ENCODE data around the gene NPFF. TPM values are rescaled to one million over a fixed set of nuclear protein-coding genes. Genes with fewer than 3 reads are reported as not detected.

The NPFF gene
- total RNA-seq, 2 experiments from 2014 or later, result not detected

GRCh38 chr12:53543539-53543938 is 36.3 kb upstream of the NPFF start:
- TF ChIP-seq CTCF (IDR thresholded peaks at IDR 0.05), result peak; percentile 87
- H3K36me3 Mint-ChIP-seq (ENCODE audit: low read depth), result peaks cover 10% of the 10 kb centered on the region
- peaks cover 16% of the 10 kb centered on the region for H3K4me1 Mint-ChIP-seq (ENCODE audit: low read depth)
- CTCF ChIA-PET, result interaction anchor here (0.5 to 4.8 kb wide), 48 partner anchors 8 to 221 kb away, joined by 3 to 96 read pairs (median 5); partner anchors contain the start of genes ATF7 and ATP5MC2
- POLR2A ChIA-PET, result interaction anchor here (0.9 to 2.6 kb wide), 3 partner anchors 48 to 133 kb away, joined by 3 to 19 read pairs (median 3); partner anchors contain the start of gene ATP5MC2
- no peak overlapping the region for H3K4me3 Mint-ChIP-seq
- no peaks in the 10 kb centered on the region for H3K27me3 Mint-ChIP-seq
- intact Hi-C loops (cut with micrococcal nuclease), result loop anchor here (2.0 to 10.0 kb wide), 2 partner anchors 133 to 201 kb away; partner anchors contain the start of gene ATP5MC2
- DNase-seq, result peak; percentile 79
- peak; percentile 99 for ATAC-seq
- H3K9me3 Mint-ChIP-seq, result no peaks in the 10 kb centered on the region
- peak overlapping the region; percentile 79 for H3K27ac Mint-ChIP-seq

- CTCF ChIA-PET, result interaction anchor here (0.6 to 2.6 kb wide), 5 partner anchors 9 to 203 kb away, joined by 3 to 7 read pairs (median 3); partner anchors contain the start of gene ATP5MC2
- peaks cover 16% of the 10 kb centered on the region for H3K36me3 Mint-ChIP-seq (ENCODE audit: low read depth)
- no peak for ATAC-seq
Observed at GRCh38 chr12:53539526-53539925, 32.2 kb upstream of the NPFF start.

GRCh38 chr12:53538209-53538689 is 31.0 kb upstream of the NPFF start:
- H3K27me3 Mint-ChIP-seq, result no peaks in the 10 kb centered on the region
- intact Hi-C loops (cut with micrococcal nuclease), result no loop called here
- peaks cover 3% of the 10 kb centered on the region for H3K4me1 Mint-ChIP-seq (ENCODE audit: low read depth)
- CTCF ChIA-PET, result interaction anchor here (1.3 kb wide), 2 partner anchors 30 to 138 kb away, joined by 5 read pairs; partner anchors contain the start of gene ATP5MC2
- ATAC-seq (no peak), DNase-seq (no peak)
- H3K4me3 Mint-ChIP-seq, result no peak overlapping the region
- H3K36me3 Mint-ChIP-seq (ENCODE audit: low read depth), result peaks cover 19% of the 10 kb centered on the region
- POLR2A ChIA-PET, result no interaction called here
- H3K27ac Mint-ChIP-seq, result peak overlapping the region; percentile 9
- no peaks in the 10 kb centered on the region for H3K9me3 Mint-ChIP-seq
- no peak for TF ChIP-seq CTCF (IDR thresholded peaks at IDR 0.05)

More at GRCh38 chr12:53539526-53539925, 32.2 kb upstream of the NPFF start:
- Mint-ChIP-seq H3K27me3 (no peaks in the 10 kb centered on the region), H3K27ac (no peak overlapping the region), H3K4me3 (no peak overlapping the region), H3K9me3 (no peaks in the 10 kb centered on the region), H3K4me1 (ENCODE audit: low read depth) (peaks cover 14% of the 10 kb centered on the region)
- TF ChIP-seq CTCF (IDR thresholded peaks at IDR 0.05), result no peak
- intact Hi-C loops (cut with micrococcal nuclease), result no loop called here
- no peak for DNase-seq
- POLR2A ChIA-PET, result interaction anchor here (1.0 to 1.4 kb wide), 2 partner anchors 56 to 138 kb away, joined by 3 read pairs; no protein-coding TSS in a partner anchor

- ATAC-seq (no peak), DNase-seq (no peak)
- TF ChIP-seq CTCF (IDR thresholded peaks at IDR 0.05), result no peak
- intact Hi-C loops (cut with micrococcal nuclease), result no loop called here
- Mint-ChIP-seq H3K27ac (no peak overlapping the region), H3K27me3 (no peaks in the 10 kb centered on the region), H3K4me1 (ENCODE audit: low read depth) (no peaks in the 10 kb centered on the region), H3K36me3 (ENCODE audit: low read depth) (peaks cover 25% of the 10 kb centered on the region), H3K9me3 (no peaks in the 10 kb centered on the region), H3K4me3 (no peak overlapping the region)
- ChIA-PET CTCF (no interaction called here), POLR2A (interaction anchor here (0.6 kb wide), 1 partner anchor 140 kb away, joined by 3 read pairs; no protein-coding TSS in a partner anchor)
Observed at GRCh38 chr12:53536962-53537361, 29.7 kb upstream of the NPFF start.

GRCh38 chr12:53533471-53533870 is 26.2 kb upstream of the NPFF start:
- no peaks in the 10 kb centered on the region for H3K9me3 Mint-ChIP-seq
- peaks cover 25% of the 10 kb centered on the region for H3K36me3 Mint-ChIP-seq (ENCODE audit: low read depth)
- POLR2A ChIA-PET, result no interaction called here
- H3K4me1 Mint-ChIP-seq (ENCODE audit: low read depth), result no peaks in the 10 kb centered on the region
- H3K27ac Mint-ChIP-seq, result no peak overlapping the region
- no peak overlapping the region for H3K4me3 Mint-ChIP-seq
- CTCF ChIA-PET, result interaction anchor here (0.7 to 1.6 kb wide), 2 partner anchors 10 to 25 kb away, joined by 3 to 10 read pairs; no protein-coding TSS in a partner anchor
- intact Hi-C loops (cut with micrococcal nuclease), result no loop called here
- ATAC-seq (no peak), DNase-seq (no peak)
- H3K27me3 Mint-ChIP-seq, result no peaks in the 10 kb centered on the region
- TF ChIP-seq CTCF (IDR thresholded peaks at IDR 0.05), result no peak

Data from activated CD8-positive, alpha-beta T cell treated with anti-CD3 and anti-CD28 coated beads for 36 hours (primary cell).